ENCODE data around the gene USP6NL. TPM values are rescaled to one million over a fixed set of nuclear protein-coding genes. Genes with fewer than 3 reads are reported as not detected.
"Not testable (repeated sequence)": the region's sequence is repeated elsewhere in the genome, so short reads cannot be mapped to it uniquely, and the experiment has no call there.

Gene USP6NL
- total RNA-seq, 1 experiment from 2014 or later: 38.7 TPM

DNA sequence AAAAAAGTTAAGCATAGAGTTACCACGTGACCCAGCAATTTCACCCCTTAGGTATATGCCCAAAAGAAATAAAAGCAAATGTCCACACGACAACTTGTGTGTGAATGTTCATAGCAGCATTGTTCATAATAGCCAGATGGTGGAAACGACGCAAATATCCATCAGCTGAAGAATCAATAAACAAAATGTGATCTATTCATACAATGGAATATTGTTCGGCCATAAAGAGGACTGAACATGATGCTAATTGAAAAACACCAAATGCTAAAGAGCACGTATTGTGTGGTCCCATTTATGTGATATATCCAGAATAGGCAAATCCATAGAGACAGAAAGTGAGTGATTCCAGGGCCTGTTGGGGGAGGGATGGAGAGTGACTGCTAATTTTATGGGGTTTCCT lies 18.3 kb upstream of the USP6NL start:
- Histone ChIP-seq H3K9me3 (ENCODE audit: low read depth, low read length, poor library complexity, severe bottlenecking) (no peaks in the 10 kb centered on the region), H3K27ac (ENCODE audit: low read depth, low read length, poor library complexity, severe bottlenecking) (no peak overlapping the region), H3K4me1 (ENCODE audit: insufficient read depth, low read length, poor library complexity, severe bottlenecking) (no peaks in the 10 kb centered on the region), H3K36me3 (ENCODE audit: insufficient read depth, low read length, poor library complexity, severe bottlenecking) (no peaks in the 10 kb centered on the region), H3K4me3 (ENCODE audit: low read depth, low read length, poor library complexity, severe bottlenecking) (no peak overlapping the region), H3K27me3 (replicated peaks; ENCODE audit: insufficient read depth, low read depth, low read length, poor library complexity) (no peaks in the 10 kb centered on the region)
- CTCF ChIA-PET: no interaction called here
- POLR2A ChIA-PET (ENCODE audit: low non-redundant PET): no interaction called here
- TF ChIP-seq CTCF (conservative IDR thresholded peaks at IDR 0.05; ENCODE audit: low read depth, low read length) (no peak), EZH2 (IDR thresholded peaks at IDR 0.05; ENCODE audit: borderline replicate concordance, low read depth, low read length, poor library complexity, severe bottlenecking) (no peak)
- BruUV-seq (replicated peaks): no TSS peak
- intact Hi-C loops (cut with micrococcal nuclease; ENCODE audit: unreplicated experiment): no loop called here
- DNase-seq (ENCODE audit: low spot score): no peak

GRCh38 chr10:11627941-11628340 lies 16.5 kb upstream of the USP6NL start:
- H3K4me3 ChIP-seq (ENCODE audit: low read depth, low read length, poor library complexity, severe bottlenecking); H3K9me3 ChIP-seq (ENCODE audit: low read depth, low read length, poor library complexity, severe bottlenecking); POLR2A ChIA-PET (ENCODE audit: low non-redundant PET); H3K4me1 ChIP-seq (ENCODE audit: insufficient read depth, low read length, poor library complexity, severe bottlenecking); DNase-seq (ENCODE audit: low spot score); H3K27me3 ChIP-seq (replicated peaks; ENCODE audit: insufficient read depth, low read depth, low read length, poor library complexity); BruUV-seq (replicated peaks); intact Hi-C loops (cut with micrococcal nuclease; ENCODE audit: unreplicated experiment); H3K27ac ChIP-seq (ENCODE audit: low read depth, low read length, poor library complexity, severe bottlenecking); CTCF ChIA-PET; H3K36me3 ChIP-seq (ENCODE audit: insufficient read depth, low read length, poor library complexity, severe bottlenecking): not testable (repeated sequence)

GRCh38 chr10:11626071-11626470 lies 14.6 kb upstream of the USP6NL start:
- Histone ChIP-seq H3K27ac (ENCODE audit: low read depth, low read length, poor library complexity, severe bottlenecking) (no peak overlapping the region), H3K4me1 (ENCODE audit: insufficient read depth, low read length, poor library complexity, severe bottlenecking) (no peaks in the 10 kb centered on the region), H3K27me3 (replicated peaks; ENCODE audit: insufficient read depth, low read depth, low read length, poor library complexity) (no peaks in the 10 kb centered on the region), H3K9me3 (ENCODE audit: low read depth, low read length, poor library complexity, severe bottlenecking) (no peaks in the 10 kb centered on the region), H3K4me3 (ENCODE audit: low read depth, low read length, poor library complexity, severe bottlenecking) (no peak overlapping the region), H3K36me3 (ENCODE audit: insufficient read depth, low read length, poor library complexity, severe bottlenecking) (no peaks in the 10 kb centered on the region)
- intact Hi-C loops (cut with micrococcal nuclease; ENCODE audit: unreplicated experiment): no loop called here
- TF ChIP-seq EZH2 (IDR thresholded peaks at IDR 0.05; ENCODE audit: borderline replicate concordance, low read depth, low read length, poor library complexity, severe bottlenecking) (no peak), CTCF (conservative IDR thresholded peaks at IDR 0.05; ENCODE audit: low read depth, low read length) (no peak)
- no peak for DNase-seq (ENCODE audit: low spot score)
- no TSS peak for BruUV-seq (replicated peaks)
- CTCF ChIA-PET: no interaction called here
- POLR2A ChIA-PET (ENCODE audit: low non-redundant PET): no interaction called here

DNA sequence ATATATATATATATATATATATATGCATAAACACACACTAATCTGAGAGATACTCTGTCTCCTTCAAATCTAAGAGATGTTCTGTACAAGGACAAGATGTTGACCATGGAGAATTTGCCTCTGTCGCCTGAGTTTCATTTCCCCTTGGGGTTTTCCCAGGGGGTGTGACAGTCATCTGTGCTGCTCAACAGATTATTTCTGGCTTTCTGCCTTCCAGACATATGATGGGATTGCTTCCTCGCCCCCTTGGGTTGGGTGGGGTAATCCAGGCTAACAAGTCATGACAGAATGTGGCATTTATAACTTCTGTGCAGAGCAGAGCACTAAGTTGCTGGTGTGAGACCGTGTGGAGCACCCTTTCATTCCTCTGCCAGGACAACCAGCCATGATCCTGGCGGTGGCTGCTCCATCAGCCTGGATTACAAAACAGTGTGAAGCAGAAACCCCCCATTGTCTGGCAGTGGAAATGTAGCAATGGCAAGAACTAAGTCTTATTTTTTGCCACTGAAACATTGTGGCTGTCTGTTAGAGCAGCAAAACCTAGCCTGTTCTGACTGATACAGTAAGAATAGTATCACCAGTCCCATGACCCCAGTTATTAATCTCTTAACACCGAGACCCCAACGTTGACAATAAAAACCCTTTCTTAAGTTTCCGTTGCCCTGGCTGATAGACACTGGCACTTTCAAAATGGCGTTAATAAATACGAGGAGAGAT lies 13.7 kb upstream of the USP6NL start:
- Histone ChIP-seq H3K4me3 (ENCODE audit: low read depth, low read length, poor library complexity, severe bottlenecking) (no peak overlapping the region), H3K4me1 (ENCODE audit: insufficient read depth, low read length, poor library complexity, severe bottlenecking) (no peaks in the 10 kb centered on the region), H3K36me3 (ENCODE audit: insufficient read depth, low read length, poor library complexity, severe bottlenecking) (no peaks in the 10 kb centered on the region), H3K27ac (ENCODE audit: low read depth, low read length, poor library complexity, severe bottlenecking) (no peak overlapping the region), H3K9me3 (ENCODE audit: low read depth, low read length, poor library complexity, severe bottlenecking) (no peaks in the 10 kb centered on the region), H3K27me3 (replicated peaks; ENCODE audit: insufficient read depth, low read depth, low read length, poor library complexity) (no peaks in the 10 kb centered on the region)
- intact Hi-C loops (cut with micrococcal nuclease; ENCODE audit: unreplicated experiment): no loop called here
- POLR2A ChIA-PET (ENCODE audit: low non-redundant PET): no interaction called here
- BruUV-seq (replicated peaks): no TSS peak
- no peak for DNase-seq (ENCODE audit: low spot score)
- TF ChIP-seq CTCF (conservative IDR thresholded peaks at IDR 0.05; ENCODE audit: low read depth, low read length) (no peak), EZH2 (IDR thresholded peaks at IDR 0.05; ENCODE audit: borderline replicate concordance, low read depth, low read length, poor library complexity, severe bottlenecking) (no peak)
- CTCF ChIA-PET: interaction anchor here (0.7 kb wide), 1 partner anchor 78 kb away, joined by 5 read pairs; no protein-coding TSS in a partner anchor

Data from A673 (cell line).